Activated CD8-positive, alpha-beta memory T cell treated with anti-CD3 and anti-CD28 coated beads, Interleukin-2, amount 50 U/mL, for 24 hours (primary cell): ENCODE measurements around the gene LFNG.
"Not testable (repeated sequence)": the region's sequence is repeated elsewhere in the genome, so short reads cannot be mapped to it uniquely, and the experiment has no call there.

Experiments used
- DNase-seq: peaks from one replicate; pipeline ENCODE4 v3.0.0-alpha.2; 2020; ENCODE audit errors: extremely low read depth

LFNG gene

GRCh38 chr7:2530071-2530987 is 10.8 kb downstream of the LFNG start:
- no peak for DNase-seq

DNA sequence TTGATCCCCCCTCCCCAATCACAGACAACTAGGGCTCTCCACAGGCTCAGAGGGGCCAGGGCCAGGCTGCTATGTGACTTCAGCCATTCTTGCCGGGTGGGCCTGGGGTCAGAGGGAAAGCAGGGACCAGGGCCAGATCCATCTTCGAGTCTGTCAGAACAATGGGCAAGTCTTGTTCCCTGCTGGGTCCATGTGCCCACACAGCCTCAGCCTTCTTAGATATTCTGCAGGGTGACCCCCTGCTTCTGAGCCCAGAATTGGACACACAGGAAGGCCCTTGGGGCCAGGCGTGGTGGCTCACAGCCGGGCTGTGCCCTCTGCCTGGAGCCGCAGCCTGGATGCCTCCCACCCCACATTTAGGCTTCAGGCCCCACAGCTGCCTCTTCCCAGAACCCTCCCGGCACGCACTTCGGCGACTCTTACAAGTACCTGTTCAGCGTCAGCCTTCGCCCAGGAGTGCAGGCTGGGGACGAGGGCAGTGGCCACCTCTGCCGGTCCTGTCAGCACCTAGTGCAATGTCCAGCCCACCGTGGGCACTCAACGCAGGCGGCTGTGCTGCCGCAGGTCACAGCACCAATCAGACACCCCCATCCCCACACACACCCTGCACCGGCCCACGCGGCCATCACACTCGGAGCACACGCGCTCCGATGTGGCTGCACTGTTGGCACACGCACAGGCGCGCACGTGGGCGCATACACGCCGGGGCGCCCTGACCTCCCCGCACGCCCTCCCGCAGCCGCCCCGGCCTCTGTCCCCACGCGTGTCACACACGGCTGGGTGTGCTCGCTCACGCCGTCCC is 11.6 kb downstream of the LFNG start:
- DNase-seq: not testable (repeated sequence)

GRCh38 chr7:2531796-2532110 is 12.2 kb downstream of the LFNG start:
- DNase-seq: not testable (repeated sequence)

GRCh38 chr7:2532199-2532772 is 12.7 kb downstream of the LFNG start:
- not testable (repeated sequence) for DNase-seq

DNA sequence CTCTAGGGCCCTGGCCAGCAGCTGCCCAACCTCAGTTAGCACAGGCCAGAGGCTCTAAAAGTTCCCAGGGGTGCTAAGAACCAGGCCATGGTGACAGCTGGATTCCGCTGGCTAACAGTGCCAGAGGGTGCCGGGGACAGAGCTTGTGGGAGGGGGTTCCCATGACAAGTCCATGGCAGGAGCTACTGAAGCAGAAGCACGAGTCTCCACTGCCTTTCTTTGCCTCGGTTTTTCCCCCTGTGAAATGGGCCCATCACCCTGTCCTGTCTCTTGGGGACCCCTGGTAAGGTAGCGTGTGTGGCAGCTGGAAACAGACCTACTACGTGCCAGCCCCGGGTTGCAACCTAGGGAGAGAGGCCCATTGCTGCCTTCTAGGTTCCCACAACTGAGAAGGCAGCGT is 13.2 kb downstream of the LFNG start:
- DNase-seq: not testable (repeated sequence)

- DNase-seq: not testable (repeated sequence)
Observed at GRCh38 chr7:2533566-2533965, 14.0 kb downstream of the LFNG start.

GRCh38 chr7:2534214-2534613 is 14.6 kb downstream of the LFNG start:
- DNase-seq: not testable (repeated sequence)

- DNase-seq: not testable (repeated sequence)
Observed at GRCh38 chr7:2535872-2536627, 16.5 kb downstream of the LFNG start.

DNA sequence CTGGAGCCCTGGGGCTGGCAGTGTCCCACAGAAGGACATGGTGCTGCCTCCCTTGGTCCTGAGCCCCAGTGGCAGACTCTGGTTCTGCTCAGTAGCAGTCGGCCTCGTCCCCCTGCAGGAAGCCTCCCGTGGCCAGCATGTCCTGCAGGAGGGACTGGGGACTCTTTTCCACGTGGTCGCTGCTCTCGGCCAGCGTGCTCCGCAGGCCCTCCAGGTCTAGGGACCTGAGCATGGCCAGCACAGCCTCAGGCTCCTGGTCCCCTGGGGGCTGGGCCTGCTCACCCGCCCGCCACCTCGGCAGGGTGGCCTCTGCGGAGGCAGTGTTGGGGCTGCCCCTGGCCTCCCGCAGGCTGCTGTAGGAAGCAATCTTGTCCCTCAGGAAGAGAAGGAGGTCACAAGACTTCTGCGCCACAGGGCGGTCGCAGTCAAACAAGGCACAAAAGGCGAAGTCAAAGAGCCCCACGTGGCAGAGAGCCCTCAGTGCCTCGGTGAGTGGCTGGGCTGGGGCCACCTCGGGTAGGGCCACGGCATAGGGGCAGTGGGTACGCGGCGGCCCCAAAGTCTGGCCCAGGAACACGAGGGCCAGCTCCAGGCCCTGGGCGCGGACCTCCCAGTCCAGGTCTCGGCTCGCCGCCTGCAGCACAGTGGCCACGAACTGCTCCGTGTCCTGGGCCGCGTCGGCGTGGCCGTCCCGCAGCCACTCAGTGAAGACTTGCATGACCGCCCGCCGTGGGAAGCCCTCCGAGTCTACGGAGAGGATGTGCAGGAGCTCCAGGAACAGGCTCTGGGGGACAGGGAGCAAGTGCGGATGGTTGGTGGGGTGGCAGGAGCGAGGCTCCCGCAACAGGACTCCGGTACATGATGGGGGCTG is 18.6 kb downstream of the LFNG start:
- DNase-seq: no peak

DNA sequence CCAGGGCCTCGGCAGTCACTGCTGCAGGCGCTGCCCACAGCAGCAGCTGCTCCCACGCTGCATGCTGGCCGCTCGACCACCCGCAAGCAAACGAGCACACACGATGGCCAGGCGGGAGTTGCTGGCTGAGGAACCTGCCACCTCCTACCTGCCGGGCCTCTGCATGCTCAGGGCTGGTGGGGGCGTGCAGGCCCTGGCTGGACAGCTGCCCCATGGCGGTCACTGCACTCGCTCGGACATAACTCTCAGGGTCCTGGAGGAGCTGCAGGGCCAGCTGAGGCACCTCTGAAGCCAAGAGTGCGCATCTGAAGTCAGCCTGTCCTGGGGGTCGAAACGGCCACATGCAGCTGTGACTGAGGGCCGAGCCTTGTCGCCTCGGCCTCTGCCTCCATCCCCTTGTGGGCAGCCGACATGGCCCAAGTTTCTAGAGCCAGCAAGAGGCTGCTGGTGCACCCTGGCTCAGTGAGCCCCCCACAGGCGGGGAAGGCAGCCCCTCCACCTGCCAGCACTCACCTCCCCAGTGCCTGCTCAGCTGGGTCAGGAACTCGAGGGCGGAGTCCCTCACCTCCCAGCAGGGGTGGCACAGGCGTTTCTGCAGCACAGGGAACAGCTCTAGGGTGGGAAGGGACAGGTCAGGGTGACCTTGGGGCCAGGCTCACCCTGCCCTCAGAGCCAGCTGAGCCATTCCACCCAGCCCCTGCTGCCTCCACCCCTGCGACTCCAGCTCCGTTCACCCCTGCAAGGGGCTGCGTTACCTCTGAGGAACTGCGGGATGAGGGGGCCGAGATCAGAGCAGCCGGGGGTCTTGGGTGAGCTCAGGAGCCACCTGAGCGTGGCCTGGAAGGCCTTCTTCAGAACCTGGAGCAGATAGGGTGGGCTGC is 19.7 kb downstream of the LFNG start:
- DNase-seq: no peak

GRCh38 chr7:2540133-2540532 is 20.6 kb downstream of the LFNG start:
- no peak for DNase-seq

GRCh38 chr7:2540641-2541051 is 21.1 kb downstream of the LFNG start:
- no peak for DNase-seq

- no peak for DNase-seq
Observed at GRCh38 chr7:2541291-2542010, 21.9 kb downstream of the LFNG start.

DNA sequence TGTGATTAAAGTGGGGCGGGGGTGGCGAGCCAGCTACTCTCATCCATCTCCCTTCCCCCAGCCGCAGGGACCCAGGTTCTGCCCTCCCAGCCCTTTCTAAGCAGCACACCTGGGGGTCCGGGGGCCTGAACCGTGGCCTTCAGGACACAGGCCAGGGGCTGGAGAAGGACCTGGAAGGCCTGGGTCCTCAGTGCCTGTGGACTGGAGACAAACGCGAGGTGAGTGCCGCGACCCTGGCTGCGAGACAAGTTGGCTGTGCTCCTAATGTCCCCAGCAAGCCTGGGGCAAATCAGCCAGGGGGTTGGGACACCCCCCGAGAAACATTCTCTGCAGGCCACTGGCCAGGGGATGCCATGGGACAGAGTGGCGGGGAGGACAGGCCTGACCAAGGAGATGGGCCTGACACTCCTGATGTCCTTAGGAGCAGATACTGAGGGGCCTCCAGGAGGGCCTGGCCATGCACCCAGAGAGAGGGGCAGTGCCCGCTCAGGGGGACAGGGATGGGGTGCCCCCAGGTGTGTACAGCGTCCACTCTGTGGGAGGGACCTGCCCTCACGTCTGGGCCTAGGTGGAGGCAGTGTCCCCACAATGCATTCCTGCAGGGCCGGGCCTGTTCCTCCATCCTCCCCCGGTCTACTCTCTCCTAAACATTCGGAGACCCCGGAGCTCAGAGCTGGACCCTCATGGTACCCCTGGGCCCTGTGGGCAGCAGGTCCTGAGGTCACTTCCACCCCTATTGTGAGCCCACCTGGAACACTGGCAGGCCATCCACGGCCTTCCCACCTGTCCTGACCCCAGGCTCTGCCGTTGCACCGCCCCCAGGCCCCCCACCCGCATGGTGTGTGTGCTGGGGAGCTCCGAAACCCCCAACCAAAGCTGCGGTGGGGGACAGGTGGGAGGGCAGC is 22.7 kb downstream of the LFNG start:
- no peak for DNase-seq

- DNase-seq: no peak
Observed at GRCh38 chr7:2542916-2543871, 23.6 kb downstream of the LFNG start.

DNA sequence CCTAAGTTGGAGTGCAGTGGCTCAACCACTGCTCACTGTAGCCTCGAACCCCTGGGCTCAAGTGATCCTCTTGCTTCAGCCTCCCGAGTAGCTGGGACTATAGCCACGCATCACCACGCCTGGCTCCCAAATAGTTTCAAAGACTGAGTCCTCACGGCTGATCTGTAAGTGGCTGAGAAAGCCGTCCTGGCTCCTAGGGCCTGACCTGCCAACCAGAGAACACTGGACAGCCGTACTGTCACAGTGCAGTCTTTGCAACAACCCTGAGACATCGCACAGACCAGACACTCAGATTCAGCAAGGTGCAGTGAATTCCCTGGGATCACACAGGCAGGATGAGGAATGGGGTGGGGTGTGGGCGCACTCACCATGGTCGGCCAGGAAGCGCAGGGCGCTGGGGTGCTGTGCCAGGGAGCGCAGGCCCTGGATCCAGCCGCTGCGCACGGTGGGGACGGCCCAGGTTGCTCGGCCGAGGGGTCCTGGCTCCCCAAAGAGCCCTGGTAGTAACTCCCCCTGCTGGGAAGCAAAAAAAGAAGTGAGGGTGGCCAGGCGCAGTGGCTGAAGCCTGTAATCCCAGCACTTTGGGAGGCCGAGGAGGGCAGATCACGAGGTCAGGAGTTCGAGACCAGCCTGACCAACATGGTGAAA is 25.1 kb downstream of the LFNG start:
- DNase-seq: no peak
